Astrocyte (in vitro differentiated cells and primary cell): ENCODE results near the gene MROH7. TPM values are rescaled to one million over a fixed set of nuclear protein-coding genes. Genes with fewer than 3 reads are reported as not detected.

Experiments
- DNase-seq: peaks from one replicate; pipeline ENCODE4 v3.0.0-alpha.2; 2010; ENCODE audit warnings: low read depth
- FAIRE-seq: peaks from 2 replicates; lab custom pipeline; 2011; peaks lifted over from hg19 to GRCh38; lab: Jason Lieb, UNC
- H2AFZ ChIP-seq: 2 replicates; pipeline ENCODE4 v1.6.0; 2012; ENCODE audit warnings: low read depth, low read length, inconsistent platforms
- H3K27ac ChIP-seq: 2 replicates; pipeline ENCODE4 v1.5.1; 2011; ENCODE audit warnings: low read depth, low read length, inconsistent platforms
- H3K27me3 ChIP-seq: 2 replicates; pipeline ENCODE4 v1.6.0; 2011; ENCODE audit warnings: low read length, inconsistent platforms; ENCODE audit not compliant: insufficient read depth
- H3K36me3 ChIP-seq: 2 replicates; pipeline ENCODE4 v1.5.1; 2011; ENCODE audit warnings: low read length, inconsistent platforms; ENCODE audit not compliant: insufficient read depth
- H3K4me1 ChIP-seq: 2 replicates; pipeline ENCODE4 v1.5.1; 2011; ENCODE audit warnings: low read length, inconsistent platforms; ENCODE audit not compliant: insufficient read depth
- H3K4me2 ChIP-seq: 2 replicates; pipeline ENCODE4 v1.6.0; 2012; ENCODE audit warnings: low read length, inconsistent platforms
- H3K4me3 ChIP-seq: 2 replicates; pipeline ENCODE4 v1.5.1; 2011; ENCODE audit warnings: low read depth, mild to moderate bottlenecking, low read length, inconsistent platforms; ENCODE audit not compliant: insufficient read depth
- H3K79me2 ChIP-seq: 2 replicates; pipeline ENCODE4 v1.6.0; 2012; ENCODE audit warnings: mild to moderate bottlenecking, low read length, inconsistent platforms; ENCODE audit not compliant: insufficient read depth
- H3K9ac ChIP-seq: 2 replicates; pipeline ENCODE4 v1.6.0; 2012; ENCODE audit warnings: mild to moderate bottlenecking, low read length, inconsistent platforms
- H3K9me3 ChIP-seq: 2 replicates; pipeline ENCODE4 v1.5.1; 2012; ENCODE audit warnings: low read depth, mild to moderate bottlenecking, low read length, inconsistent platforms; ENCODE audit not compliant: insufficient read depth
- H4K20me1 ChIP-seq: 2 replicates; pipeline ENCODE4 v1.6.0; 2012; ENCODE audit warnings: low read length, inconsistent platforms; ENCODE audit not compliant: insufficient read depth
- H3K27ac Mint-ChIP-seq: one replicate; pipeline ENCODE4 v1.8.0; 2021; ENCODE audit warnings: mild to moderate bottlenecking, mixed read lengths; ENCODE audit not compliant: unreplicated experiment
- H3K27me3 Mint-ChIP-seq: one replicate; pipeline ENCODE4 v1.8.0; 2021; ENCODE audit warnings: low read depth, mixed read lengths; ENCODE audit not compliant: unreplicated experiment
- H3K36me3 Mint-ChIP-seq: one replicate; pipeline ENCODE4 v1.8.0; 2021; ENCODE audit warnings: low read depth, mixed read lengths; ENCODE audit not compliant: unreplicated experiment
- H3K4me1 Mint-ChIP-seq: one replicate; pipeline ENCODE4 v1.8.0; 2021; ENCODE audit warnings: low read depth, mixed read lengths; ENCODE audit not compliant: unreplicated experiment
- H3K4me3 Mint-ChIP-seq: one replicate; pipeline ENCODE4 v1.8.0; 2021; ENCODE audit warnings: mild to moderate bottlenecking, moderate library complexity, mixed read lengths; ENCODE audit not compliant: unreplicated experiment
- H3K9me3 Mint-ChIP-seq: one replicate; pipeline ENCODE4 v1.8.0; 2021; ENCODE audit warnings: mild to moderate bottlenecking, mixed read lengths; ENCODE audit not compliant: unreplicated experiment
- EZH2 ChIP-seq: IDR thresholded peaks from 2 replicates; pipeline ENCODE4 v1.6.1; 2012; ENCODE audit warnings: mild to moderate bottlenecking, low read length, inconsistent platforms; ENCODE audit not compliant: insufficient read depth
- total RNA-seq: library from RNA; stranded (reverse); gene quantifications from 2 replicates; pipeline ENCODE4 v1.2.1, GENCODE V29; 2021
- TF ChIP-seq, protein P1 (sequence below): IDR thresholded peaks from 2 replicates; pipeline ENCODE4 v1.5.1; 2011; ENCODE audit warnings: low read depth, mild to moderate bottlenecking, inconsistent platforms, low read length, moderate library complexity; ENCODE audit not compliant: insufficient read depth

MROH7 gene
- total RNA-seq, 1 donor from 2014 or later, result not detected

DNA sequence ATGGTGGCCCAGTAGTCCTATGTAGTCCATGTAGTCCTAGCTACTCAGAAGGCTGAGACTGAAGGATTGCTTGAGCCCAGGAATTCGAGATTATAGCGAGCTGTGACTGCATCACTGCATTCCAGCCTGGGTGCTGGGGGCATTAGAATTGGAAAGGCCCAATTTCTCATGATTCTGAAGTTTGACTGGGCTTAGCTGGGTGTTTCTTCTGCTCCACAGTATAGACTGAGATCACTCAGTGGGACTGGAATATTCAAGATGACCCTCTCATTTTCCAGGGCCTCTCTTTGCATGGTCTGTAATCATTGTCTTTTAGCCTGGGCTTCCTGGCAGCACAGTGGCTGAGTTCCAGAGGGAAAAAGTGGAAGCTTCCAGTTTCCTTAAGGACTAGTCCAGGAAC is 26.2 kb downstream of the MROH7 start:
- Mint-ChIP-seq H3K9me3 (peaks cover 2% of the 10 kb centered on the region), H3K27ac (peak overlapping the region; percentile 17), H3K4me1 (no peaks in the 10 kb centered on the region), H3K4me3 (no peak overlapping the region), H3K27me3 (peaks cover 37% of the 10 kb centered on the region), H3K36me3 (no peaks in the 10 kb centered on the region)
- Histone ChIP-seq H3K4me1 (no peaks in the 10 kb centered on the region), H3K79me2 (no peaks in the 10 kb centered on the region), H2AFZ (no peak overlapping the region), H3K36me3 (no peaks in the 10 kb centered on the region), H3K9me3 (no peaks in the 10 kb centered on the region), H3K27me3 (peaks cover 6% of the 10 kb centered on the region), H3K9ac (no peak overlapping the region), H3K27ac (no peak overlapping the region), H3K4me2 (no peak overlapping the region), H3K4me3 (no peak overlapping the region), H4K20me1 (no peaks in the 10 kb centered on the region)
- no peak for TF ChIP-seq EZH2
- TF ChIP-seq, protein P1, sequence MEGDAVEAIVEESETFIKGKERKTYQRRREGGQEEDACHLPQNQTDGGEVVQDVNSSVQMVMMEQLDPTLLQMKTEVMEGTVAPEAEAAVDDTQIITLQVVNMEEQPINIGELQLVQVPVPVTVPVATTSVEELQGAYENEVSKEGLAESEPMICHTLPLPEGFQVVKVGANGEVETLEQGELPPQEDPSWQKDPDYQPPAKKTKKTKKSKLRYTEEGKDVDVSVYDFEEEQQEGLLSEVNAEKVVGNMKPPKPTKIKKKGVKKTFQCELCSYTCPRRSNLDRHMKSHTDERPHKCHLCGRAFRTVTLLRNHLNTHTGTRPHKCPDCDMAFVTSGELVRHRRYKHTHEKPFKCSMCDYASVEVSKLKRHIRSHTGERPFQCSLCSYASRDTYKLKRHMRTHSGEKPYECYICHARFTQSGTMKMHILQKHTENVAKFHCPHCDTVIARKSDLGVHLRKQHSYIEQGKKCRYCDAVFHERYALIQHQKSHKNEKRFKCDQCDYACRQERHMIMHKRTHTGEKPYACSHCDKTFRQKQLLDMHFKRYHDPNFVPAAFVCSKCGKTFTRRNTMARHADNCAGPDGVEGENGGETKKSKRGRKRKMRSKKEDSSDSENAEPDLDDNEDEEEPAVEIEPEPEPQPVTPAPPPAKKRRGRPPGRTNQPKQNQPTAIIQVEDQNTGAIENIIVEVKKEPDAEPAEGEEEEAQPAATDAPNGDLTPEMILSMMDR, result no peak
- no peak for DNase-seq
- no peak for FAIRE-seq

DNA sequence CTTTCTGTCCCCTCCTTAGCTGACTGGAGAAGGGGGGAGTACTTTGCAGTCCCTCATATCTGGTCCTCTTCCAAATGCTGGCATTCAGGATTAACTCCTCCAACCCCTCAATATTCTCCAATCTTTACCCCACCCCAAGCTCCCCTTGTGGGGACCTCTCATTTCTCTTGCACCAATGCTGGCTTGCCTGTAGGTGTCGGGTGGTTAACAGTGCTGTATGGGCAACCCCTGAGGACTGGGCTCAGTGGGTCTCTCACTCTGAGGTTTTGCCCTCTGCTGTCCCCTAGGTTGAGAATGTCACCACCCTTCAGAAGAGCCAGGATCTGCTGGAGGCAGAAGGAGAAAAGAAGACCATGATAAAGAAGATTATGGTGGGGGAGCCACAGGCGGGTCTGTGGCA is 27.0 kb downstream of the MROH7 start:
- no peak overlapping the region for H3K27ac Mint-ChIP-seq
- H3K4me2 ChIP-seq, result no peak overlapping the region
- H4K20me1 ChIP-seq, result no peaks in the 10 kb centered on the region
- no peaks in the 10 kb centered on the region for H3K9me3 ChIP-seq
- H3K27me3 ChIP-seq, result peaks cover 6% of the 10 kb centered on the region
- FAIRE-seq (no peak), DNase-seq (no peak)
- no peak overlapping the region for H3K27ac ChIP-seq
- H3K9me3 Mint-ChIP-seq, result peaks cover 2% of the 10 kb centered on the region
- no peak overlapping the region for H2AFZ ChIP-seq
- no peak overlapping the region for H3K4me3 ChIP-seq
- H3K4me1 Mint-ChIP-seq, result no peaks in the 10 kb centered on the region
- no peak overlapping the region for H3K4me3 Mint-ChIP-seq
- H3K27me3 Mint-ChIP-seq, result peaks cover 42% of the 10 kb centered on the region
- H3K4me1 ChIP-seq, result no peaks in the 10 kb centered on the region
- no peak overlapping the region for H3K9ac ChIP-seq
- H3K79me2 ChIP-seq, result no peaks in the 10 kb centered on the region
- H3K36me3 Mint-ChIP-seq, result no peaks in the 10 kb centered on the region
- no peak for TF ChIP-seq EZH2
- TF ChIP-seq, protein P1, result no peak
- H3K36me3 ChIP-seq, result no peaks in the 10 kb centered on the region

DNA sequence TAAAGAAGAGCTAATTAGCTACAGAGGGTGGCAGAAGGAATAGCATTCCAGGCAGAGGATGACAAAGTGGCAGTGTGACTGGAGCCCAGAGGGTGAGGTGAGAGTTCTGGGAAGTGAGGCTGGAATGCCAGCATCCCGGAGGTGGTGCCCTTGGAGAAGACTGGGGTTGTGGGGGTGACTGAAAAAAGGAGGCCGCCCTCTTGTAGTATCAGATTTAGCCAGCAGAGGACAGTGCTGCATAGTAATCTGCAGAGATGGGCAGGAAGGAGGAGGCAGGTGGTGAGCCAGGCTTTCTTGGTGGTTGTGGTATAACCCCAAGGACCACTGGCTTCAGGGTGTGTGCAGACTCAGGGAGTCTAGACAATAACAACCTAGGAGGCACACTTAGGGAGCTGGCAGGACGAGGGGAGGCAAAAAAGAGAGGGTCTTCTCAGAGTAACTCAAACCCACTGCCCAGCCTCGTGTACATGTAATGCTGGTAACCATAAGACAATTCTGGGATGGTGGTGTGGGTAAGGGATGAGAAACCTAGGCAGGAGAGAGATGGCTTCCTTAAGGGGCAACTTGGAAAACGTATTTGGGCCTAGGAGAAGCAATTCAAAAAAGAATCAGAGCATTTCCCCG is 30.5 kb downstream of the MROH7 start:
- DNase-seq (peak; percentile 23), FAIRE-seq (no peak)
- Histone ChIP-seq H3K4me3 (no peak overlapping the region), H3K4me2 (no peak overlapping the region), H3K4me1 (no peaks in the 10 kb centered on the region), H2AFZ (no peak overlapping the region), H3K9ac (no peak overlapping the region), H3K9me3 (no peaks in the 10 kb centered on the region), H3K27me3 (peaks cover 6% of the 10 kb centered on the region), H3K27ac (no peak overlapping the region), H4K20me1 (no peaks in the 10 kb centered on the region), H3K79me2 (no peaks in the 10 kb centered on the region), H3K36me3 (no peaks in the 10 kb centered on the region)
- Mint-ChIP-seq H3K27me3 (peaks cover 29% of the 10 kb centered on the region), H3K4me1 (no peaks in the 10 kb centered on the region), H3K9me3 (peaks cover 2% of the 10 kb centered on the region), H3K4me3 (no peak overlapping the region), H3K36me3 (peaks cover 2% of the 10 kb centered on the region), H3K27ac (peak overlapping the region; percentile 58)
- TF ChIP-seq, protein P1, result peak; percentile 81
- no peak for TF ChIP-seq EZH2
